HEK293T (cell line): ENCODE data around the gene BTN2A1.

ENCODE experiments used
- CTCF ChIA-PET: fragments of 350-600 bp; formaldehyde crosslinking; extraction: SDS; loops from one replicate; lab custom pipeline; 2021; ENCODE audit warnings: antibody characterized with exemption, inconsistent platforms; lab: Yijun Ruan, JAX
- POLR2A ChIA-PET: fragments of 350-600 bp; formaldehyde crosslinking; extraction: SDS; loops from one replicate; lab custom pipeline; 2020; ENCODE audit warnings: antibody characterized with exemption, inconsistent platforms; lab: Yijun Ruan, JAX
- DNase-seq: peaks from one replicate; pipeline ENCODE4 v3.0.0; 2012; ENCODE audit warnings: mixed read lengths; ENCODE audit errors: extremely low spot score
- ARNT ChIP-seq: fragments of 450-650 bp; IDR thresholded peaks from 2 replicates; pipeline ENCODE4 v1.6.1; 2017; ENCODE audit warnings: mild to moderate bottlenecking
- BHLHE40 ChIP-seq: fragments of 450-650 bp; IDR thresholded peaks from 2 replicates; pipeline ENCODE4 v1.6.1; 2016; ENCODE audit warnings: mild to moderate bottlenecking, moderate library complexity, borderline replicate concordance
- CTBP1 ChIP-seq: fragments of 450-650 bp; IDR thresholded peaks from 2 replicates; pipeline ENCODE4 v1.6.1; 2016; ENCODE audit warnings: borderline replicate concordance
- ELF4 ChIP-seq: fragments of 450-650 bp; IDR thresholded peaks from 2 replicates; pipeline ENCODE4 v1.6.1; 2017; ENCODE audit warnings: antibody characterized with exemption
- FOXA1 ChIP-seq: fragments of 450-650 bp; IDR thresholded peaks from 2 replicates; pipeline ENCODE4 v1.6.1; 2016; ENCODE audit warnings: mild to moderate bottlenecking
- FOXK2 ChIP-seq: fragments of 450-650 bp; IDR thresholded peaks from 2 replicates; pipeline ENCODE4 v1.6.1; 2016; ENCODE audit warnings: mild to moderate bottlenecking
- FOXM1 ChIP-seq: fragments of 450-650 bp; IDR thresholded peaks from 2 replicates; pipeline ENCODE4 v1.6.1; 2017; ENCODE audit warnings: mild to moderate bottlenecking, borderline replicate concordance
- HDGF ChIP-seq: fragments of 450-650 bp; IDR thresholded peaks from 2 replicates; pipeline ENCODE4 v1.6.1; 2017; ENCODE audit warnings: antibody characterized with exemption, borderline replicate concordance
- L3MBTL2 ChIP-seq: fragments of 450-650 bp; conservative IDR thresholded peaks from 2 replicates; pipeline ENCODE4 v1.6.1; 2016; ENCODE audit warnings: mild to moderate bottlenecking
- LEF1 ChIP-seq: fragments of 450-650 bp; IDR thresholded peaks from 2 replicates; pipeline ENCODE4 v1.6.1; 2017; ENCODE audit warnings: mild to moderate bottlenecking, borderline replicate concordance
- NFRKB ChIP-seq: fragments of 450-650 bp; IDR thresholded peaks from 2 replicates; pipeline ENCODE4 v1.6.1; 2016; ENCODE audit warnings: mild to moderate bottlenecking, moderate library complexity
- SP1 ChIP-seq: fragments of 450-650 bp; IDR thresholded peaks from 2 replicates; pipeline ENCODE4 v1.6.1; 2017
- SUZ12 ChIP-seq: fragments of 450-650 bp; IDR thresholded peaks from 2 replicates; pipeline ENCODE4 v1.6.1; 2016; ENCODE audit warnings: mild to moderate bottlenecking
- TARDBP ChIP-seq: fragments of 450-650 bp; IDR thresholded peaks from 2 replicates; pipeline ENCODE4 v1.6.1; 2016
- ZNF384 ChIP-seq: fragments of 450-650 bp; IDR thresholded peaks from 2 replicates; pipeline ENCODE4 v1.6.1; 2016

BTN2A1 gene

GRCh38 chr6:26478100-26478984 lies 20.6 kb downstream of the BTN2A1 start:
- CTCF ChIA-PET, result no interaction called here

DNA sequence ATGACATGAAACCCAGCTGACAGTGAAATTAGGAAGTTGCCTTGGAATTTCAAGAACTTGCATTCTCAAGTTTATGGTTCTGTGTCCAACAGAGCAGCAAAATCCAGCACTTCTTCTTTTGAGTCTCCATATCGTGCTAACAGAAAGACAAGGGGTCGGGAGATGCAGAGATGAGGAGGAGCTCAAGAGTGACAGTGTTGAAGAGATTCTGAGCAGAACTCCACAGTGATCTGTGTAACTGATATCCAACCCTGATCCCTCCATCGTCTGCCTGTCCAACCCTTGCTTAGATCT lies 21.2 kb downstream of the BTN2A1 start:
- no peak for DNase-seq
- ChIA-PET POLR2A (no interaction called here), CTCF (no interaction called here)
- TF ChIP-seq ELF4 (no peak), ARNT (no peak), ZNF384 (no peak), CTBP1 (no peak), NFRKB (no peak), FOXM1 (no peak), SP1 (no peak), HDGF (no peak)

More at GRCh38 chr6:26478100-26478984, 20.6 kb downstream of the BTN2A1 start:
- POLR2A ChIA-PET, result no interaction called here
- TF ChIP-seq CTBP1 (no peak), FOXA1 (no peak), ARNT (no peak), SUZ12 (no peak), SP1 (no peak), FOXK2 (no peak), HDGF (no peak), L3MBTL2 (no peak), NFRKB (no peak)
- no peak for DNase-seq

DNA sequence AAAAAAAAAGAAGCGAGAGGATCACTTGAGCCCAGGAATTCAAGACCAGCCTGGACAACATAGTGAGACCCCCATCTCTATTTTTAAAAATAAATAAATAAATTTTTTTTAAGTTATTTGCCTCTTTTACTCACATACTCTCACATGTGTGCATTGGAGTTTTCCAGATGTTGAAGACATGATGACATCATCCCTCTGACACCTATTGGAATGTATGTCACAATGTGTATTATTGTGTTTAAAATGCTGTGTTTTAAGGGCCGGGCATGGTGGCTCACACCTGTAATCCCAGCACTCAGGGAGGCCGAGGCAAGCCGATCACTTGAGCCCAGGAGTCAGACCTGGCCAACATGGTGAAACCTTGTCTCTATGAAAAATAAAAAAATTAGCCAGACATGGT lies 24.6 kb downstream of the BTN2A1 start:
- ChIA-PET POLR2A (no interaction called here), CTCF (no interaction called here)
- DNase-seq, result no peak
- TF ChIP-seq LEF1 (no peak), FOXK2 (no peak), SUZ12 (no peak), ELF4 (no peak), BHLHE40 (no peak), L3MBTL2 (no peak), FOXM1 (no peak), ZNF384 (no peak), NFRKB (no peak)

DNA sequence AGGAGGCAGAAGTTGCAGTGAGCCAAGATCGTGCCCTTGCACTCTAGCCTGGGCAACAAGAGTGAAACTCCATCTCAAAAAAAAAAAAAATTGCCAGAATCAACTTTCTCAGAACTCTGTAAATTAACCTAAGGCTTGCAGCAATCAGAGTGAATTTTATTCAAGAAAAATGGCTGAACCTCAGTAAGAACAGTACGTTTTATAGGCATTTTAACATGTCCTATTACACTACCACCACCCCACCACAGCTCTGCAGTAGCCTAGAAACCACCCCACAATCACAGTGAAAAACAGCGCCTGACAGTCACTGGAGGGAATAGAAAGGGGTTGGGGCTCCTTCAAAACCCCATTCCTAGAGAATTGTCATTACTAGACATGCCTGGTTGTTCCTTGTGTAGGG lies 26.0 kb downstream of the BTN2A1 start:
- CTCF ChIA-PET, result no interaction called here
- no peak for DNase-seq
- POLR2A ChIA-PET, result no interaction called here
- TF ChIP-seq HDGF, result no peak
- no peak for TF ChIP-seq BHLHE40

GRCh38 chr6:26484161-26484560 lies 26.4 kb downstream of the BTN2A1 start:
- POLR2A ChIA-PET, result interaction anchor here (2.0 kb wide), 1 partner anchor 10 kb away, joined by 10 read pairs; no protein-coding TSS in a partner anchor
- TF ChIP-seq SUZ12 (no peak), CTBP1 (no peak), ARNT (no peak), FOXK2 (no peak)
- CTCF ChIA-PET, result no interaction called here
- no peak for DNase-seq

GRCh38 chr6:26485112-26485780 lies 27.5 kb downstream of the BTN2A1 start:
- DNase-seq, result no peak
- TF ChIP-seq CTBP1 (no peak), HDGF (no peak), ARNT (no peak), SUZ12 (no peak)
- POLR2A ChIA-PET, result interaction anchor here (0.7 to 2.0 kb wide), 2 partner anchors 11 to 12 kb away, joined by 3 to 10 read pairs; no protein-coding TSS in a partner anchor
- CTCF ChIA-PET, result no interaction called here

DNA sequence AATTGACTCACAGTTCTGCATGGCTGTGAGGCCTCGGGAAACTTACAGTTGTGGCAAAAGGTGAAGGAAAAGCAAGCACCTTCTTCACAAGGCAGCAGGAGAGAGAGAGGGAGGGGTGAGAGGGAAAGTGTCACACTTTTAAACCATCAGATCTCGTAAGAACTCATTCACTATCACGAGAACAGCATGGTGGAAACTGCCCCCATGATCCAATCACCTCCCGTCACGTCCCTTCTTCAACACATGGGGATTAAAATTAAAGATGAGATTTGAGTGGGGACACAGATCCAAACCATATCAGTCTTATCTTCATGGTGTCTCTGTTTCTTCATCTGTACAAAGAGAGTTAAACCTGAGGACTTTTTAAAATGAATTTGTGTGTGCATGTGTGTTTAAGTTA lies 28.6 kb downstream of the BTN2A1 start:
- ChIA-PET CTCF (no interaction called here), POLR2A (no interaction called here)
- no peak for DNase-seq
- TF ChIP-seq L3MBTL2 (no peak), FOXA1 (no peak), HDGF (no peak), ARNT (no peak), TARDBP (no peak), CTBP1 (no peak), FOXM1 (no peak), LEF1 (no peak), ZNF384 (no peak)

GRCh38 chr6:26487466-26487865 lies 29.7 kb downstream of the BTN2A1 start:
- DNase-seq, result no peak
- TF ChIP-seq ZNF384, result no peak
- no peak for TF ChIP-seq CTBP1
- TF ChIP-seq ARNT, result no peak
- ChIA-PET POLR2A (no interaction called here), CTCF (no interaction called here)
